HepG2 (cell line): ENCODE results near the gene LAMA5. TPM values are rescaled to one million over a fixed set of nuclear protein-coding genes. Genes with fewer than 3 reads are reported as not detected.

Source experiments
- AGO2 ChIP-seq: fragments of 200-400 bp; formaldehyde crosslinking; optimal IDR thresholded peaks from 2 replicates; pipeline ENCODE3; 2017; ENCODE audit warnings: mild to moderate bottlenecking, low read depth, low read length, moderate library complexity
- GATAD2A ChIP-seq: IDR thresholded peaks from 2 replicates; pipeline ENCODE4 v1.6.1; 2016
- HNRNPK ChIP-seq: fragments of 200-400 bp; formaldehyde crosslinking; IDR thresholded peaks from 2 replicates; pipeline ENCODE4 v1.6.1; 2018; ENCODE audit warnings: low read length, low read depth, moderate library complexity, mild to moderate bottlenecking; ENCODE audit not compliant: poor library complexity, severe bottlenecking
- NCOA5 ChIP-seq: sonication (generic); formaldehyde crosslinking; IDR thresholded peaks from 2 replicates; pipeline ENCODE4 v1.4.0; 2020; ENCODE audit warnings: missing genetic modification reagents
- NCOR1 ChIP-seq: fragments of 200-600 bp; sonication (generic); IDR thresholded peaks from 2 replicates; pipeline ENCODE4 v1.7.0; 2017; ENCODE audit warnings: antibody characterized with exemption, low read length, borderline replicate concordance
- NFE2 ChIP-seq: sonication (generic); formaldehyde crosslinking; IDR thresholded peaks from 2 replicates; pipeline ENCODE4 v1.4.0; 2020; ENCODE audit warnings: missing genetic modification reagents
- POLR2G ChIP-seq: fragments of 200-400 bp; formaldehyde crosslinking; IDR thresholded peaks from 2 replicates; pipeline ENCODE4 v1.6.1; 2018; ENCODE audit warnings: mild to moderate bottlenecking, low read depth, low read length, moderate library complexity
- ZBTB38 ChIP-seq: sonication (generic); formaldehyde crosslinking; IDR thresholded peaks from 2 replicates; pipeline ENCODE4 v1.5.1; 2020; ENCODE audit warnings: mild to moderate bottlenecking, missing genetic modification reagents
- ZNF7 ChIP-seq: IDR thresholded peaks from 2 replicates; pipeline ENCODE4 v1.6.1; 2016; ENCODE audit warnings: missing biosample characterization, missing genetic modification reagents
- polyA plus RNA-seq, 8 experiments: library from polyadenylated mRNA; depleted of rRNA in 3 of 8; stranded (reverse) in 7 of 8; unstranded in 1 of 8; fragments of >200 nt; fragmentation: Illumina TruSeq in 4 of 8; extraction: Trizol in 4 of 8; gene quantifications; 2 replicates each; pipeline versions ENCODE4 v1.2.1 to v1.2.3, GENCODE V29; 2011 to 2016; ENCODE audit warnings: low read depth in 4 of 8, missing spikeins in 1 of 8, mixed read lengths in 1 of 8; ENCODE audit not compliant: insufficient read depth in 1 of 8
- total RNA-seq, 5 experiments: library from RNA; depleted of rRNA; stranded (reverse); fragments of >200 nt; fragmentation: Illumina TruSeq; extraction: Trizol; gene quantifications; 2 replicates each; pipeline ENCODE4 v1.2.3, GENCODE V29; 2016; ENCODE audit warnings: low read depth in 1 of 5
- TF ChIP-seq, protein P1 (sequence below), 2 experiments: IDR thresholded peaks; 2 replicates each; pipeline ENCODE4 v1.6.1; 2011 to 2012; ENCODE audit warnings: low read length in 2 of 2, borderline replicate concordance in 1 of 2, low read depth in 1 of 2, mild to moderate bottlenecking in 1 of 2, moderate library complexity in 1 of 2
- TF ChIP-seq, protein P2 (sequence below): sonication (generic); formaldehyde crosslinking; IDR thresholded peaks from 2 replicates; pipeline ENCODE4 v1.4.0; 2020; ENCODE audit warnings: missing genetic modification reagents
- TF ChIP-seq, protein P3 (sequence below): sonication (generic); formaldehyde crosslinking; IDR thresholded peaks from 2 replicates; pipeline ENCODE4 v1.8.0; 2023; ENCODE audit warnings: mild to moderate bottlenecking, missing genetic modification reagents
- TF ChIP-seq, protein P4 (sequence below): sonication (generic); formaldehyde crosslinking; IDR thresholded peaks from 2 replicates; pipeline ENCODE4 v1.4.0; 2020; ENCODE audit warnings: missing genetic modification reagents

The LAMA5 gene
- total and polyA plus RNA-seq, 2 of the 13 experiments (the other 11 are each of a cell fraction or from before 2014, with no cell fraction given): 21.0 to 44.7 TPM

DNA sequence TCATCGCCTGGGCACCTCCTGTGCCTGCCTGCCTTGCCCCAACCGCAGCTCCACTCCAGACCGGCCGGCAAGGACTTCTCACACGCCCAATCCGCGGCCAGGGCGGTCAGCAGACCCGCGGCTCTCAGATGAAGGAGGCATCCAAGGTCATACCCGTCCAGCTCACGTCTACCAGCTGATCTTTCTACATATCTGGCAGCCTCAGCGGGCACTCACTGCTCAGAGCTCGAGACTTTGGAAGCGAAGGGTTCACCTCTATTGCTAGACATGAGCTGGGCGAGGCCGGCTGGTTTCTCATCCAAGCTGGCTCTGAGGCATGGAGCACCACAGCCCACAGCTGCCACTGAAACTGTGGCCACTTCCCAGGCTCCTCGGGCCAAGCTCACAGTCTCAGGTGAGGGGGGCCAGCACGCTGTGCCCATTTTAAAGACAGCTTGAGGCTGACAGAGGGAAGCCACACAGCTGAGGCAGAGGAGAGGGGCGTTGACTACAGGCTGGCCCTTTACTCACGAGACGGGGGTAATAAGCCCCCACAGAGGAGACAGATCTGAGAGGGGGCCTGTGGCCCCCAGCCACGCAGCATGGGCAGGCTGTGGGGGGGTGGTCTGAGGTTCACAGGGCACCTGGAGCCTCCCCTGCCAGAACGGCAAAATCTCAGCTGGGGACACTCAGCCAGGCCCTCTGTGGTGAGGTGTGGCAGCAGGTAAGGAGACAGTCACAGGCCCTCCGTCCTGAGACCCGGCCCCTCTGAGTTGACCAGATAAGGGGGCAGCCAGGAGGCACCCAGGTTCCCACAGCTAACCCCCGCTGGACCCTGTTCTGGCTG lies 2.0 kb downstream of the LAMA5 start (continued):
- TF ChIP-seq, protein P1, sequence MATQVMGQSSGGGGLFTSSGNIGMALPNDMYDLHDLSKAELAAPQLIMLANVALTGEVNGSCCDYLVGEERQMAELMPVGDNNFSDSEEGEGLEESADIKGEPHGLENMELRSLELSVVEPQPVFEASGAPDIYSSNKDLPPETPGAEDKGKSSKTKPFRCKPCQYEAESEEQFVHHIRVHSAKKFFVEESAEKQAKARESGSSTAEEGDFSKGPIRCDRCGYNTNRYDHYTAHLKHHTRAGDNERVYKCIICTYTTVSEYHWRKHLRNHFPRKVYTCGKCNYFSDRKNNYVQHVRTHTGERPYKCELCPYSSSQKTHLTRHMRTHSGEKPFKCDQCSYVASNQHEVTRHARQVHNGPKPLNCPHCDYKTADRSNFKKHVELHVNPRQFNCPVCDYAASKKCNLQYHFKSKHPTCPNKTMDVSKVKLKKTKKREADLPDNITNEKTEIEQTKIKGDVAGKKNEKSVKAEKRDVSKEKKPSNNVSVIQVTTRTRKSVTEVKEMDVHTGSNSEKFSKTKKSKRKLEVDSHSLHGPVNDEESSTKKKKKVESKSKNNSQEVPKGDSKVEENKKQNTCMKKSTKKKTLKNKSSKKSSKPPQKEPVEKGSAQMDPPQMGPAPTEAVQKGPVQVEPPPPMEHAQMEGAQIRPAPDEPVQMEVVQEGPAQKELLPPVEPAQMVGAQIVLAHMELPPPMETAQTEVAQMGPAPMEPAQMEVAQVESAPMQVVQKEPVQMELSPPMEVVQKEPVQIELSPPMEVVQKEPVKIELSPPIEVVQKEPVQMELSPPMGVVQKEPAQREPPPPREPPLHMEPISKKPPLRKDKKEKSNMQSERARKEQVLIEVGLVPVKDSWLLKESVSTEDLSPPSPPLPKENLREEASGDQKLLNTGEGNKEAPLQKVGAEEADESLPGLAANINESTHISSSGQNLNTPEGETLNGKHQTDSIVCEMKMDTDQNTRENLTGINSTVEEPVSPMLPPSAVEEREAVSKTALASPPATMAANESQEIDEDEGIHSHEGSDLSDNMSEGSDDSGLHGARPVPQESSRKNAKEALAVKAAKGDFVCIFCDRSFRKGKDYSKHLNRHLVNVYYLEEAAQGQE (IDR thresholded peaks at IDR 0.05; ENCODE audit: borderline replicate concordance in 1 of 2, low read depth in 1 of 2, low read length in 2 of 2): no peak
- no peak for TF ChIP-seq NCOA5
- no peak for TF ChIP-seq NCOR1
- no peak for TF ChIP-seq GATAD2A
- TF ChIP-seq, protein P2, sequence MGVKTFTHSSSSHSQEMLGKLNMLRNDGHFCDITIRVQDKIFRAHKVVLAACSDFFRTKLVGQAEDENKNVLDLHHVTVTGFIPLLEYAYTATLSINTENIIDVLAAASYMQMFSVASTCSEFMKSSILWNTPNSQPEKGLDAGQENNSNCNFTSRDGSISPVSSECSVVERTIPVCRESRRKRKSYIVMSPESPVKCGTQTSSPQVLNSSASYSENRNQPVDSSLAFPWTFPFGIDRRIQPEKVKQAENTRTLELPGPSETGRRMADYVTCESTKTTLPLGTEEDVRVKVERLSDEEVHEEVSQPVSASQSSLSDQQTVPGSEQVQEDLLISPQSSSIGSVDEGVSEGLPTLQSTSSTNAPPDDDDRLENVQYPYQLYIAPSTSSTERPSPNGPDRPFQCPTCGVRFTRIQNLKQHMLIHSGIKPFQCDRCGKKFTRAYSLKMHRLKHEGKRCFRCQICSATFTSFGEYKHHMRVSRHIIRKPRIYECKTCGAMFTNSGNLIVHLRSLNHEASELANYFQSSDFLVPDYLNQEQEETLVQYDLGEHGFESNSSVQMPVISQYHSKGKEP (CRISPR knock-in tag): no peak
- no peak for TF ChIP-seq ZNF7 (CRISPR knock-in tag)
- TF ChIP-seq AGO2: peak; percentile 56
- no peak for TF ChIP-seq POLR2G
- TF ChIP-seq, protein P3, sequence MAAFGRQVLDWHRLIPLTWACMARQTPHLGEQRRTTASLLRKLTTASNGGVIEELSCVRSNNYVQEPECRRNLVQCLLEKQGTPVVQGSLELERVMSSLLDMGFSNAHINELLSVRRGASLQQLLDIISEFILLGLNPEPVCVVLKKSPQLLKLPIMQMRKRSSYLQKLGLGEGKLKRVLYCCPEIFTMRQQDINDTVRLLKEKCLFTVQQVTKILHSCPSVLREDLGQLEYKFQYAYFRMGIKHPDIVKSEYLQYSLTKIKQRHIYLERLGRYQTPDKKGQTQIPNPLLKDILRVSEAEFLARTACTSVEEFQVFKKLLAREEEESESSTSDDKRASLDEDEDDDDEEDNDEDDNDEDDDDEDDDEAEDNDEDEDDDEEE (CRISPR knock-in tag): no peak
- TF ChIP-seq NFE2: no peak
- TF ChIP-seq ZBTB38 (CRISPR knock-in tag): peak; percentile 31; the same call in 1 of the 2 replicates
- TF ChIP-seq, protein P4, sequence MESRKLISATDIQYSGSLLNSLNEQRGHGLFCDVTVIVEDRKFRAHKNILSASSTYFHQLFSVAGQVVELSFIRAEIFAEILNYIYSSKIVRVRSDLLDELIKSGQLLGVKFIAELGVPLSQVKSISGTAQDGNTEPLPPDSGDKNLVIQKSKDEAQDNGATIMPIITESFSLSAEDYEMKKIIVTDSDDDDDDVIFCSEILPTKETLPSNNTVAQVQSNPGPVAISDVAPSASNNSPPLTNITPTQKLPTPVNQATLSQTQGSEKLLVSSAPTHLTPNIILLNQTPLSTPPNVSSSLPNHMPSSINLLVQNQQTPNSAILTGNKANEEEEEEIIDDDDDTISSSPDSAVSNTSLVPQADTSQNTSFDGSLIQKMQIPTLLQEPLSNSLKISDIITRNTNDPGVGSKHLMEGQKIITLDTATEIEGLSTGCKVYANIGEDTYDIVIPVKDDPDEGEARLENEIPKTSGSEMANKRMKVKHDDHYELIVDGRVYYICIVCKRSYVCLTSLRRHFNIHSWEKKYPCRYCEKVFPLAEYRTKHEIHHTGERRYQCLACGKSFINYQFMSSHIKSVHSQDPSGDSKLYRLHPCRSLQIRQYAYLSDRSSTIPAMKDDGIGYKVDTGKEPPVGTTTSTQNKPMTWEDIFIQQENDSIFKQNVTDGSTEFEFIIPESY (CRISPR knock-in tag): peak; percentile 95
- TF ChIP-seq HNRNPK: no peak
